Activated T-helper 17 cell treated with anti-CD3 and anti-CD28 coated beads, Interleukin-2, amount 50 U/mL, for 72 hours (primary cell): ENCODE measurements around the gene ST6GAL1. TPM values are rescaled to one million over a fixed set of nuclear protein-coding genes. Genes with fewer than 3 reads are reported as not detected.
A peak's percentile ranks its signal among the peaks of the same experiment; 100 is the strongest.
"Not testable (repeated sequence)": the region's sequence is repeated elsewhere in the genome, so short reads cannot be mapped to it uniquely, and the experiment has no call there.

ENCODE experiments used
- ATAC-seq: fragments of 150-1000 bp; cut with Tn5 transposase; replicated peaks from 2 replicates; pipeline ENCODE4 v1.10.0; 2021; ENCODE audit warnings: mild to moderate bottlenecking, moderate library complexity
- H3K27ac Mint-ChIP-seq: one replicate; pipeline ENCODE4 v1.8.0; 2022; ENCODE audit warnings: mixed read lengths
- H3K27me3 Mint-ChIP-seq: one replicate; pipeline ENCODE4 v1.8.0; 2022; ENCODE audit warnings: mixed read lengths
- H3K36me3 Mint-ChIP-seq: one replicate; pipeline ENCODE4 v1.8.0; 2022; ENCODE audit warnings: low read depth, mild to moderate bottlenecking, mixed read lengths
- H3K4me1 Mint-ChIP-seq: one replicate; pipeline ENCODE4 v1.8.0; 2022; ENCODE audit warnings: mixed read lengths
- H3K4me3 Mint-ChIP-seq: one replicate; pipeline ENCODE4 v1.8.0; 2022; ENCODE audit warnings: mild to moderate bottlenecking, mixed read lengths
- H3K9me3 Mint-ChIP-seq: one replicate; pipeline ENCODE4 v1.8.0; 2022; ENCODE audit warnings: mixed read lengths
- total RNA-seq, 2 donors: library from RNA; stranded (reverse); gene quantifications; one replicate each; pipeline ENCODE4 v1.2.3, GENCODE V29; 2022

ST6GAL1 gene
- total RNA-seq, 2 donors from 2014 or later: 68.0 to 77.4 TPM

DNA sequence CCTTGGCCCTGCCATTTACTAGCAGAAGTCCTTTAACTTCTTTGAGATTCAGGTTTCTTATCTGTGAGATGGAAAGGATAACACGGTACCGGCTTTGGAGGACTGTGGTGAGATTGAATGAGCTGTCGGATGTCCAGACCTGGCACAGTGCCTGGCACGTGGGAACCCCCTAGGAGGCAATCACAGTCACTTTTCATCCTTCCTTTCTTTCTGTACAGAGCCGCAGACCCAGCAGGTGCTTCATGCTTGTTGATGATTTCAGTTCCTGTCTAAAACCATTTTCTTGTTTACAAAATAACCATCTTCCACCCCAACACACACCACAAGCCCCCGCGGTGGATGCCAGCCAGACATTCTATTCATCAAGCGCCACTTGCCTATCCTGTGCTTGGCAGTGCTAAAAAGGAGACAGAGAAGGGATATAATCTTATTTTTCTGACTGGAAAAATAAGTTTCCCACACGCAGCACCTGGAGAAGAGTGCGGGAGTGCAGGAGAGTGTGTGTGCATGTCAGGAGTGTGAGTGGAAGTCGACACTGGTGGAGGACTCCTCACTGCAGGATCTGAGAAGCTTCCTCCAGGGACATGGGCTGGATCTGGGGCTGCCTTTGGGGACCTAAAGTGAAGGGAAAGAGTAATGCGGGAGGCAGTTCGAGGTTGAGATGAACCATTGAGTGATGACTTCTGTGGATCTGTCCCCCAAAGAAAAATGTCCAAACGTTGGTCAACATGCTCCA lies 85.7 kb downstream of the ST6GAL1 start:
- no peak overlapping the region for H3K4me3 Mint-ChIP-seq
- no peaks in the 10 kb centered on the region for H3K9me3 Mint-ChIP-seq
- H3K36me3 Mint-ChIP-seq: peaks cover 12% of the 10 kb centered on the region
- H3K27me3 Mint-ChIP-seq: no peaks in the 10 kb centered on the region
- H3K4me1 Mint-ChIP-seq: peaks cover 46% of the 10 kb centered on the region
- H3K27ac Mint-ChIP-seq: peak overlapping the region; percentile 75
- peak; percentile 25 for ATAC-seq

DNA sequence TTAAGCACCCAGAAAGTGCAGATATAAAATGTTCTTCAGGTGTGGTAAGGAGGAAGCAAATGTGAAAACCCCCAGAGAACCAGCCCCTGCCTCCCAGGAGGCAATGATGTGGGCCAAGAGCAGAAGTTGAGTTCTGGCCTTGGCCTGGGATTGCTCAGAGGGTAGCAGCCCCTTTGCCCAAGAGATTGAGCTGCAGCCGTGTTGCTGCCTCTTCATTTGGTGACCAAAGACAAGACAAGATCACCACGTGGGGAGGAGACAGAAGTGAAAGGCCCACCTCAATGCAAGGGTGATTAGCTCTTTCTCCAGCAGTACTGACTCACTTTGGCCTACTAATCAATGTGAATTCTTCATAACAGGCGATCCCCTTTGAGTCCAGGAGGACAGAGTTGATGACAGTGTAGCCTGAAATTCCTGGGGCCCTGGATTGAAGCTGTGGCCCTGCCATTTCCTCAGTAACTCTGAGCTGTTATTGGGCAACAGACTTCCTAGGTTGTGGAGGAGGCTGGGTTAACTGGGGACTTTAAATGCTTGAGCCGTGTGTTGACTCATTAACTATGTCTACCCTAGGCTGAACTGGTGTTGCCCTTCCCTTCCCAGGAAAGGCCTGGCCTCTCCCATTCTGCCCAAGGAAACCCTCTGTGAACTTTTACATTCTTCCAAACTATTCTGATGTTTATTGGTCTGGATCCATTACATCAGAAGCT lies 86.5 kb downstream of the ST6GAL1 start:
- peaks cover 12% of the 10 kb centered on the region for H3K36me3 Mint-ChIP-seq
- peak overlapping the region; percentile 75 for H3K27ac Mint-ChIP-seq
- no peaks in the 10 kb centered on the region for H3K27me3 Mint-ChIP-seq
- no peak overlapping the region for H3K4me3 Mint-ChIP-seq
- H3K4me1 Mint-ChIP-seq: peaks cover 44% of the 10 kb centered on the region
- ATAC-seq: no peak
- H3K9me3 Mint-ChIP-seq: no peaks in the 10 kb centered on the region

DNA sequence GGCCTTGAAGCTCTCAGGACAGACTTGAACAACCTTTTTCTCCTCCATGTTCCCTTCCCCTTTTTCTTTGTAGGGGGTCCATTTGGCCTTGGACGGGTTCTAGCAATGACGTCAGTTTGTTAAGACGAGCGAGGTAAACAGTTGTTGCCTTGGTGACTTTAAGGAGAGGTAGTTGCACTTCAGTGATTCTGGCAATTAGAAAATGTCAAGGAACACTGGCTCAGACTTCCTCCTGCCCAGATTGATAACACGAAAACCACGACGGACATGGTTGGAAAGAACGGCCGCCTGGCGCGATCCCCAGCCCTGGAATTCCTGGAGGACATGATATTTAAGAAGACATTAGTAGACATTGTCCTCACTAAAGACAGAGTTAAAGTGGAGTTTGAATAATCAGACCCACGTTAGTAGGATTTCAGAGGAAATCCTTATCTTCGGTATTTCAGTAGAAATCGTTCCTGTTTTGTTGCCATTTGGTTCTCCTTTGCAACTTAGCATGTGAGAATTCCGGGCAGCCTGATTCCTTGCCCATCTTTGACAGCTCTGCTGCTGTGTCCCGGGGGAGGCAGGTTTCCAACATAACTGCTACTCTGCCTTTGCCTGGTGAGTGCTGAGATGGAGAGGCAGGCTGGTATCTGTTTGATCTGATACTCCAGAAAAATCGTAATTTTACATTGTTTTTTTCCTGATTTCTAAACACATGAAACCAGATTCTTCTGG lies 87.3 kb downstream of the ST6GAL1 start:
- peaks cover 12% of the 10 kb centered on the region for H3K36me3 Mint-ChIP-seq
- H3K4me3 Mint-ChIP-seq: no peak overlapping the region
- H3K27me3 Mint-ChIP-seq: no peaks in the 10 kb centered on the region
- H3K9me3 Mint-ChIP-seq: no peaks in the 10 kb centered on the region
- peak overlapping the region; percentile 36 for H3K27ac Mint-ChIP-seq
- H3K4me1 Mint-ChIP-seq: peaks cover 43% of the 10 kb centered on the region
- ATAC-seq: no peak

DNA sequence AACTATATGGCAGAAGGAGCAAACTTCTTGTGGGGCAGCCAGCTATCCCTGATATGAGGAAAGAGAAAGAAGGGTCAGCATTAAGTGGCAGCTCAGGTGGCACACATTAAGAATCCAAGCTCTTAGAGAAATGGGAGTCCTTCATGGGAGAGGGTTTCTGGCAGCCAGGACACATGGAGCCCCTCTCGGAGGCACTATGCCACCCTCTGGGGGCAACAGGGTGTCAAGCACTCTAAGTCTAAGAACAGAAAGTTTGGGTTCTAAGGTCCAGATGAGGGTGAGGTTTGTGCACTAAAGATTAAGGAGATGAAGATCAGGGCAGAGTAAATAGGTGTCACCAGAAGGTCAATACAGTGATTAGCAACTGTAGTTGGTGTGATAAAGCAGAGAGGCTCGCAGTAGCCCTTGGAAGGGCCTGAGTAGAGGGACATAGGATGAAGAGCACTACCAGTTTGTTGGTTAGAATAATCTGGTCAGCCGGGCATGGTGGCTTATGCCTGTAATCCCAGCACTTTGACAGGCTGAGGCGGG lies 89.3 kb downstream of the ST6GAL1 start:
- no peaks in the 10 kb centered on the region for H3K27me3 Mint-ChIP-seq
- ATAC-seq: no peak
- no peaks in the 10 kb centered on the region for H3K9me3 Mint-ChIP-seq
- H3K4me1 Mint-ChIP-seq: peaks cover 38% of the 10 kb centered on the region
- H3K27ac Mint-ChIP-seq: peak overlapping the region; percentile 65
- peaks cover 6% of the 10 kb centered on the region for H3K36me3 Mint-ChIP-seq
- peak overlapping the region; percentile 41 for H3K4me3 Mint-ChIP-seq

DNA sequence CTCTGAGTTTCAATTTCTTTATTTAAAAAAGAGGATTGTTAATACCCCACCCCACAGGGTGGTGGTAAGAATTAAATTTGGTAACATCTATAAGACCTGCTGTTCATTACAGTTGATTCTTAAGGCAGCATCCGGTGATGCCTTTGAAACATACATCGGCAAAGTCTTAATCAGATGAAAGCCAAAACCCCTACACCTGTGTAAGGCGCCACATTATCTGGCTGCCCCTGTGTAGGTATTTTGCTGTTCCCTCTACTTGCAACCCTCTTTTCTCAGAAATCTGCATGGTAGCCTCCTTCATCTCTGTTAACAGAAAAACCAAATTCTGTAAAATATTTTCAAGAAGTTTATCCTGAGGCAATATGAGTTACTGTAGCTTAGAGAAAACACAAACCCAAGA lies 90.0 kb downstream of the ST6GAL1 start:
- no peak for ATAC-seq

DNA sequence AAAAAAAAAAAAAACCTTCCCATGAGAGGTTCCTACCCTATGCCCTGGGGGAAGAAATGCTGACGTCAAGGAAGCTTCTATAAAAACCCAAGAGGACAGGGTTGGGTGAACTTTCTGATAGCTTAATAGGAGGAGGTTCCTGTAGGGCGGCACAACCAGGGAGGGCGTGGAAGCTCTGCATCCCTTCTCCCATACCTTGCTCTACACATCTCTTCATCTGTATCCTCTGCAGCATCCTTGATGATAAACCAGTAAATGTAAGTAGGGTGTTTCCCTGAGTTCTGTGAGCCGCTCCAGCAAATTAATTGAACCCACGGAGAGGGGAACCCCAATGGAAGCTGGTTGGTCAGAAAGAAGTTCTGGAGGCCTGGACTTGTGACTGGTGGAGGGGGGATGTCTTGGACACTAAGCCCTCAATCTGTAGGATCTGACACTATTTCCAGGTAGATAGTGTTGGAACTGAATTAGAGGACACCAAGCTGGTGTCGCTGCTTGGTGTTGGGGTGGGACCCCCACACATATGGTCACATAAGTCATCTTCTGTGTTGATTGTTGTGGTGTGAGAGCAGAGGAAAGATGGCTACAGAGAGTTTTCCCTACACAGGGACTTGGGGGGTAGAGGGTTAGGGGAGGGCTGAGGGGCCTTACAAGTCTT lies 91.5 kb downstream of the ST6GAL1 start:
- H3K27ac Mint-ChIP-seq: peak overlapping the region; percentile 84
- H3K4me3 Mint-ChIP-seq: peak overlapping the region; percentile 11
- H3K4me1 Mint-ChIP-seq: peaks cover 26% of the 10 kb centered on the region
- H3K36me3 Mint-ChIP-seq: peaks cover 18% of the 10 kb centered on the region
- H3K27me3 Mint-ChIP-seq: no peaks in the 10 kb centered on the region
- no peak for ATAC-seq
- H3K9me3 Mint-ChIP-seq: no peaks in the 10 kb centered on the region

More for the DNA sequence above, 90.0 kb downstream of the ST6GAL1 start:
- no peaks in the 10 kb centered on the region for H3K27me3 Mint-ChIP-seq
- H3K9me3 Mint-ChIP-seq: no peaks in the 10 kb centered on the region
- peaks cover 11% of the 10 kb centered on the region for H3K36me3 Mint-ChIP-seq
- peaks cover 36% of the 10 kb centered on the region for H3K4me1 Mint-ChIP-seq
- H3K4me3 Mint-ChIP-seq: peak overlapping the region; percentile 41
- H3K27ac Mint-ChIP-seq: peak overlapping the region; percentile 65

DNA sequence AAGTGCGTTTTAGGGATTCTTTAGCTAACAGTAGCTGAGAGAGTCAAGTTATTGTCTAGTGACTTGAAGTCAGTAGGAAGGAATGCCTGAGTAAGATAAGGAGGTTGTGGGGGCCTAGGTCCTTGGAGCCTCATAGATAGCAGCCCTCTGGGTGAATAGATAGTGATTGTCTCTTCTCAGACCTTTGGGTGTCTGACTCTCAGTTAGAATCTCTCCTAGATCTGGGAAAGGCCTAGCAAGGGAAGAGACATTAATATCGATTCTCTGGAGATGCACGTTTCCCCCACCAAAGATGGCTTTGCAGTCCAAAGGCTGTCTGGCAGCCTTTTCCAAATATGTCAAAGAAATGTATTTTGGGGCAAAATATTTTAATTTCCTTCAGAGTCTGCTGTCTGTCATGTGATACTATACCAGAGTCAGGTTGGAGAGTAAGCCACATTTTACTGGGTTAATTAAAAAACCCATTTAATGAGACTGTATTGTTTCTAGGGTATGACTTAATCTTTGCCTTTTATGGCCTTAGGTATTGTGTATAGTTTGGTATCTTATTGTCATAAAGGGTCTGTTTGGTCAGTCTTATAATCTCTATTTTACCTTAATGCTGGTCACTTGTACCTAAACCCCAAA lies 92.2 kb downstream of the ST6GAL1 start:
- Mint-ChIP-seq H3K4me1 (peaks cover 27% of the 10 kb centered on the region), H3K27me3 (no peaks in the 10 kb centered on the region), H3K36me3 (peaks cover 25% of the 10 kb centered on the region), H3K9me3 (no peaks in the 10 kb centered on the region), H3K27ac (peak overlapping the region; percentile 84), H3K4me3 (no peak overlapping the region)
- no peak for ATAC-seq

DNA sequence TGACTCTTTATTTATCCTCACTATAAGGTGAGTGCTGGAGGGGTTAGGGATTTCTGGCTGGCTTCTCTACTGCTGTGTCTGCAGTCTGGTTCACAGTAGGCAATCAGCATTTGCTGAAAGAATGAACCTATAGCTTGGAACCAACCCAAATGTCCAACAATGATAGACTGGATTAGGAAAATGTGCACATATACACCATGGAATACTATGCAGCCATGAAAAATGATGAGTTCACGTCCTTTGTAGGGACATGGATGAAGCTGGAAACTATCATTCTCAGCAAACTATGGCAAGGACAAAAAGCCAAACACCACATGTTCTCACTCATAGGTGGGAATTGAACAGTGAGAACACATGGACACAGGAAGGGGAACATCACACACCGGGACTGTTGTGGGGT lies 93.0 kb downstream of the ST6GAL1 start:
- peak overlapping the region; percentile 84 for H3K27ac Mint-ChIP-seq

DNA sequence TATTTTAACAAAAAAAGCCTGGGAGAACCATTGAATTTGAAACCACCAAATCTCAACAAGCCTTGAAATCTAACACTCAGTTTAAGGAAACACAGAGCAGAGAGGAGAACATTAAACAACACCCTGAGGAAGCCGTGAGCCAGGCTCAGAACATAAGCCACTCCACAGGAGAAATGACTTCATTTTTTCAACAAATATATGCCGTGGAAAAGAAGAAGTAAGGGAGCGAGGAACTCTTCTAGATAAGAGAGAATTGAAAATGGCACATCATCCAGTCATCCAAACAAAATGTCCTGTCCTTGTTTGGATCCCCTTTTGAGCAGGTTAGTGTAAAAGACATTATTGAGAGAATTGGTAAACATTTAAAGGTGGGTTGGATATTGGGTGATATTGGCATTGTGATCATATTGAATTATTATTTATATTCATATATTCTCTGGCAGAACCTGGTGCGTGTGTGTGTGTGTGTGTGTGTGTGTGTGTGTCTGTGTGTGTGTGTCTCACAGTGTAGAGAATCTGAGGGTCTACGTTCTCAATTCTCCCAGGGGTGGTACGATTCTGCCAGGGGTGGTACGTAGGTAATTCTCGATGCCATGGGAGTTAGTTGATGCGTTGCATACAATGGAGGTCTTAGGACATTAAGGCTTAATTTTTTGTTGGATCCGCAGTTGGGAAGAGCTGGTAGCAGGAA lies 94.4 kb downstream of the ST6GAL1 start:
- no peak for ATAC-seq
- Mint-ChIP-seq H3K36me3 (peaks cover 41% of the 10 kb centered on the region), H3K4me3 (peak overlapping the region; percentile 86)

More for the DNA sequence above, 93.0 kb downstream of the ST6GAL1 start:
- ATAC-seq, H3K27me3 Mint-ChIP-seq, H3K9me3 Mint-ChIP-seq, H3K4me3 Mint-ChIP-seq: not testable (repeated sequence)
- Mint-ChIP-seq H3K4me1 (peaks cover 32% of the 10 kb centered on the region), H3K36me3 (peaks cover 33% of the 10 kb centered on the region)

DNA sequence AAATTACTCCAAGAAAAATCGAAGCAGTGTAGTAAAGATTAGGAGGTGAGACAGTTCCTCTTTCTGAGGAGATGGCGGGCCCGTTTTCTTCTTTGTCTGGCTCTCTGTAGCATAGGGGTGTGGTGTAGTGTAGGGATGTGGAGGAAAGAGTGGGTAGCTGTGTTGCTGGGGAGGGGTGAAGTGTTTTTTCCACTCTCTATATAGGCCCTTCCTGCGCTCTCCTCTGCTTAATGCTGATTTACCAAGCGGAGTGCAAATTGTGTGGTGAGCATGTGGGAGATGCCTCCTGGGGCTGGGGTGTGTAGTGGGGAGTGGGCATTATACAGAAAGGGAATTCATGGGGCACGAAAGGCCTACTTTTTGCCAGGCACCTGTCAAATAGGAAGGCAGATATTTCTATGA lies 94.9 kb downstream of the ST6GAL1 start:
- Mint-ChIP-seq H3K9me3 (peaks cover 4% of the 10 kb centered on the region), H3K36me3 (peaks cover 47% of the 10 kb centered on the region), H3K27me3 (no peaks in the 10 kb centered on the region), H3K4me1 (peaks cover 36% of the 10 kb centered on the region), H3K27ac (peak overlapping the region; percentile 93), H3K4me3 (peak overlapping the region; percentile 86)
- ATAC-seq: peak; percentile 79

More for the DNA sequence above, 94.4 kb downstream of the ST6GAL1 start:
- Mint-ChIP-seq H3K27ac (peak overlapping the region; percentile 93), H3K27me3 (no peaks in the 10 kb centered on the region), H3K9me3 (peaks cover 3% of the 10 kb centered on the region), H3K4me1 (peaks cover 35% of the 10 kb centered on the region)

DNA sequence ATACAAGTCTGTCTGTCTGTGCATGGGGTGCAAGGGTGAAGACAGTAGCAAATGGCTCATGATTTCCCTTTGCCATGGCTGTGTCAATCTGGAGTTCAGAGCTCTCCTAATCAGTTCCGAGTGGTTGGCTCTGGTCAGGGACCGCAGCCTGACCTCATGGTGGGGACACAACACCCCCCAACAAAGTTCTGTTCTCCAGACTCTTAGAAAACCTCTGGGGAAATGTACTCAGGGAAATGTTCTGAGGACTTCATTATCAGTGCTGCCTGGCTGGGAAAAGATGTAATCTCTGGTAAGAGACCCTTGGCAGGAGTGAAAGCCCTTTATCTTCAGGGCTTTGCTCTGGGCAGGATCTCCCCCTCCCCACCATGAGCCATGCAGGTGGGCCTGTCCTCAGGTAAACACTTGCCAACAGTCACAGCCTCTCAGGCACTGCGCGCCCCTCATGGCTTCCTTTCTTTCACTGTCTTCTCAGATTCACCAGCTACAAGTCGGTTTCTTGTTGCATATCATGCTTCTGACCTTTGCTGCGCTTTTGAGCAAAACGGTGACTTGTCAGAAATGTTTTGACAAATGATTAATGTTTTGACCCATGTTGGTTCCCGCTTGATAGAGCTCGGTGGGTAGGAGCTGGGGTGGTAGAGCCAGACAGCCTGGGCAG lies 95.5 kb downstream of the ST6GAL1 start:
- H3K4me1 Mint-ChIP-seq: peaks cover 34% of the 10 kb centered on the region
- peaks cover 52% of the 10 kb centered on the region for H3K36me3 Mint-ChIP-seq
- peaks cover 4% of the 10 kb centered on the region for H3K9me3 Mint-ChIP-seq
- ATAC-seq: peak; percentile 42
- H3K27me3 Mint-ChIP-seq: no peaks in the 10 kb centered on the region
- H3K27ac Mint-ChIP-seq: peak overlapping the region; percentile 93
- H3K4me3 Mint-ChIP-seq: peak overlapping the region; percentile 86

DNA sequence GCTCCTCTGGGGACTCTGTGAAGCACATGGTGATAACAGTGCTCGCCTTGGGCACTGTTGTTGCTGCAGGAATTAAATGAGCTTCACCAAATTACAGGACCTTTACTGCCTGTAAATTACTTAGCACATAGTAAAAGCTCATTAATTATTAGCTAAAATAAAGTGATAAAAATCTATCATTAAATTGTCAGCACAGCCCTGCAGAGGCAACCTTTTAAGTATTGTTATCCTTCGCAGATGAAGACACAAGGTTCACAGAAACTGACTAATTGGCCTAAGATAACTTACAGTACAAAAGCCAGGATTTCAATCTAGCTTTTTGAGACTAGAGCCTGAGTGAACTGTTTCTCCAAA lies 96.0 kb downstream of the ST6GAL1 start:
- no peaks in the 10 kb centered on the region for H3K27me3 Mint-ChIP-seq
- peaks cover 4% of the 10 kb centered on the region for H3K9me3 Mint-ChIP-seq
- H3K36me3 Mint-ChIP-seq: peaks cover 57% of the 10 kb centered on the region
- H3K4me3 Mint-ChIP-seq: peak overlapping the region; percentile 86
- peak overlapping the region; percentile 93 for H3K27ac Mint-ChIP-seq
- H3K4me1 Mint-ChIP-seq: peaks cover 37% of the 10 kb centered on the region
- ATAC-seq: no peak
